ENCODE data around the gene ETV2.
"Not testable (repeated sequence)": the region's sequence is repeated elsewhere in the genome, so short reads cannot be mapped to it uniquely, and the experiment has no call there.

The ETV2 gene

GRCh38 chr19:35665157-35665556 lies 23.6 kb downstream of the ETV2 start:
- H3K9me3 Mint-ChIP-seq: no peaks in the 10 kb centered on the region
- no peak overlapping the region for H3K4me3 Mint-ChIP-seq
- H3K36me3 Mint-ChIP-seq (ENCODE audit: low read depth): peaks cover 30% of the 10 kb centered on the region
- H3K4me1 Mint-ChIP-seq (ENCODE audit: low read depth): no peaks in the 10 kb centered on the region
- no peak overlapping the region for H3K27ac Mint-ChIP-seq
- peaks cover 11% of the 10 kb centered on the region for H3K27me3 Mint-ChIP-seq

- H3K9me3 Mint-ChIP-seq: no peaks in the 10 kb centered on the region
- H3K4me1 Mint-ChIP-seq (ENCODE audit: low read depth): no peaks in the 10 kb centered on the region
- peaks cover 13% of the 10 kb centered on the region for H3K27me3 Mint-ChIP-seq
- no peak overlapping the region for H3K4me3 Mint-ChIP-seq
- H3K36me3 Mint-ChIP-seq (ENCODE audit: low read depth): peaks cover 29% of the 10 kb centered on the region
- H3K27ac Mint-ChIP-seq: no peak overlapping the region
Measured at GRCh38 chr19:35665604-35666003, 24.1 kb downstream of the ETV2 start.

GRCh38 chr19:35666251-35666913 lies 24.8 kb downstream of the ETV2 start, which contains the start of gene UPK1A:
TSS of gene UPK1A (plus strand) at chr19:35666517. CDS start at chr19:35666813, 296 bp downstream.
- Mint-ChIP-seq H3K9me3 (no peaks in the 10 kb centered on the region), H3K27me3 (peaks cover 17% of the 10 kb centered on the region), H3K4me3 (no peak within 1 kb of the TSS), H3K27ac (no peak within 1 kb of the TSS), H3K4me1 (ENCODE audit: low read depth) (no peaks in the 10 kb centered on the region), H3K36me3 (ENCODE audit: low read depth) (peaks cover 23% of the 10 kb centered on the region)

GRCh38 chr19:35669566-35669965 lies 28.0 kb downstream of the ETV2 start:
- no peak overlapping the region for H3K4me3 Mint-ChIP-seq
- no peaks in the 10 kb centered on the region for H3K36me3 Mint-ChIP-seq (ENCODE audit: low read depth)
- peaks cover 9% of the 10 kb centered on the region for H3K4me1 Mint-ChIP-seq (ENCODE audit: low read depth)
- H3K27me3 Mint-ChIP-seq: peaks cover 33% of the 10 kb centered on the region
- H3K27ac Mint-ChIP-seq: no peak overlapping the region
- H3K9me3 Mint-ChIP-seq: no peaks in the 10 kb centered on the region

- Mint-ChIP-seq H3K36me3 (ENCODE audit: low read depth) (no peaks in the 10 kb centered on the region), H3K27me3 (peaks cover 35% of the 10 kb centered on the region), H3K4me1 (ENCODE audit: low read depth) (peaks cover 9% of the 10 kb centered on the region), H3K27ac (no peak overlapping the region), H3K4me3 (no peak overlapping the region), H3K9me3 (no peaks in the 10 kb centered on the region)
Measured at GRCh38 chr19:35669974-35670373, 28.4 kb downstream of the ETV2 start.

- Mint-ChIP-seq H3K27me3 (peaks cover 35% of the 10 kb centered on the region), H3K4me1 (ENCODE audit: low read depth) (peaks cover 9% of the 10 kb centered on the region), H3K27ac (no peak overlapping the region), H3K36me3 (ENCODE audit: low read depth) (no peaks in the 10 kb centered on the region), H3K9me3 (no peaks in the 10 kb centered on the region), H3K4me3 (no peak overlapping the region)
Measured at GRCh38 chr19:35670686-35671085, 29.1 kb downstream of the ETV2 start.

GRCh38 chr19:35671818-35672217 lies 30.3 kb downstream of the ETV2 start:
- no peaks in the 10 kb centered on the region for H3K36me3 Mint-ChIP-seq (ENCODE audit: low read depth)
- H3K9me3 Mint-ChIP-seq: no peaks in the 10 kb centered on the region
- no peak overlapping the region for H3K27ac Mint-ChIP-seq
- peaks cover 39% of the 10 kb centered on the region for H3K27me3 Mint-ChIP-seq
- peaks cover 9% of the 10 kb centered on the region for H3K4me1 Mint-ChIP-seq (ENCODE audit: low read depth)
- no peak overlapping the region for H3K4me3 Mint-ChIP-seq

- Mint-ChIP-seq H3K9me3 (no peaks in the 10 kb centered on the region), H3K27ac (peak overlapping the region; percentile 52), H3K36me3 (ENCODE audit: low read depth) (no peaks in the 10 kb centered on the region), H3K4me1 (ENCODE audit: low read depth) (peaks cover 9% of the 10 kb centered on the region), H3K4me3 (peak overlapping the region; percentile 65), H3K27me3 (peaks cover 42% of the 10 kb centered on the region)
Measured at GRCh38 chr19:35673121-35673804, 31.7 kb downstream of the ETV2 start.

- Mint-ChIP-seq H3K4me3 (no peak overlapping the region), H3K27ac (no peak overlapping the region), H3K9me3 (no peaks in the 10 kb centered on the region), H3K4me1 (ENCODE audit: low read depth) (peaks cover 9% of the 10 kb centered on the region), H3K27me3 (peaks cover 29% of the 10 kb centered on the region), H3K36me3 (ENCODE audit: low read depth) (no peaks in the 10 kb centered on the region)
Measured at GRCh38 chr19:35675589-35676140, 34.1 kb downstream of the ETV2 start.

GRCh38 chr19:35689836-35690235 lies 48.3 kb downstream of the ETV2 start:
- no peaks in the 10 kb centered on the region for H3K9me3 Mint-ChIP-seq
- H3K4me1 Mint-ChIP-seq (ENCODE audit: low read depth): peaks cover 8% of the 10 kb centered on the region
- H3K27me3 Mint-ChIP-seq: no peaks in the 10 kb centered on the region
- no peak overlapping the region for H3K4me3 Mint-ChIP-seq
- H3K27ac Mint-ChIP-seq: no peak overlapping the region
- H3K36me3 Mint-ChIP-seq (ENCODE audit: low read depth): no peaks in the 10 kb centered on the region

GRCh38 chr19:35691106-35691505 lies 49.6 kb downstream of the ETV2 start:
- H3K9me3 Mint-ChIP-seq; H3K27ac Mint-ChIP-seq; H3K4me3 Mint-ChIP-seq; H3K36me3 Mint-ChIP-seq (ENCODE audit: low read depth); H3K27me3 Mint-ChIP-seq; H3K4me1 Mint-ChIP-seq (ENCODE audit: low read depth): not testable (repeated sequence)

GRCh38 chr19:35692010-35692409 lies 50.5 kb downstream of the ETV2 start:
- Mint-ChIP-seq H3K36me3 (ENCODE audit: low read depth) (no peaks in the 10 kb centered on the region), H3K9me3 (no peaks in the 10 kb centered on the region), H3K4me1 (ENCODE audit: low read depth) (peaks cover 18% of the 10 kb centered on the region), H3K27me3 (no peaks in the 10 kb centered on the region), H3K27ac (no peak overlapping the region), H3K4me3 (no peak overlapping the region)

- H3K36me3 Mint-ChIP-seq (ENCODE audit: low read depth): no peaks in the 10 kb centered on the region
- H3K27ac Mint-ChIP-seq: no peak overlapping the region
- no peak overlapping the region for H3K4me3 Mint-ChIP-seq
- no peaks in the 10 kb centered on the region for H3K27me3 Mint-ChIP-seq
- no peaks in the 10 kb centered on the region for H3K9me3 Mint-ChIP-seq
- H3K4me1 Mint-ChIP-seq (ENCODE audit: low read depth): peaks cover 25% of the 10 kb centered on the region
Measured at GRCh38 chr19:35693422-35693821, 51.9 kb downstream of the ETV2 start.

- no peaks in the 10 kb centered on the region for H3K9me3 Mint-ChIP-seq
- no peak overlapping the region for H3K4me3 Mint-ChIP-seq
- H3K27me3 Mint-ChIP-seq: no peaks in the 10 kb centered on the region
- peaks cover 25% of the 10 kb centered on the region for H3K4me1 Mint-ChIP-seq (ENCODE audit: low read depth)
- H3K27ac Mint-ChIP-seq: no peak overlapping the region
- H3K36me3 Mint-ChIP-seq (ENCODE audit: low read depth): no peaks in the 10 kb centered on the region
Measured at GRCh38 chr19:35693835-35694599, 52.5 kb downstream of the ETV2 start.

Measured in stimulated activated naive CD8-positive, alpha-beta T cell treated with anti-CD3 and anti-CD28 coated beads, Interleukin-15, Interleukin-2, amounts not matched to agents 100 ng/mL and 50 ng/mL, for 24 hours (primary cell).